Liver (tissue), 3 donors: ENCODE results near the gene CFAP410.

Experiments
- CTCF ChIP-seq: fragments of 150-350 bp; IDR thresholded peaks from 2 replicates; pipeline ENCODE4 v1.5.1; 2017; ENCODE audit warnings: improper control_type of control experiment, low read depth, low read length; ENCODE audit not compliant: missing input control
- FOXA1 ChIP-seq: IDR thresholded peaks from 2 replicates; pipeline ENCODE4 v1.6.1; 2016; ENCODE audit warnings: antibody characterized with exemption
- NR2F2 ChIP-seq: IDR thresholded peaks from 2 replicates; pipeline ENCODE4 v1.6.1; 2016; ENCODE audit warnings: antibody characterized with exemption
- donor health status: healthy.
- donor health status: healthy.

GRCh38 chr21:44295163-44295573, 44.0 kb downstream of the CFAP410 start:
- no peak for TF ChIP-seq FOXA1
- TF ChIP-seq NR2F2: no peak
- TF ChIP-seq CTCF: no peak
